Umbilical cord (tissue), 2 donors: ENCODE results near the gene ZFAND3. TPM values are rescaled to one million over a fixed set of nuclear protein-coding genes. Genes with fewer than 3 reads are reported as not detected.

Experiments
- DNase-seq: peaks from one replicate; pipeline ENCODE4 v3.0.0-alpha.2; 2015; ENCODE audit warnings: low spot score
- total RNA-seq: library from RNA; depleted of rRNA; stranded (reverse); fragments of >200 nt; gene quantifications from one replicate; pipeline ENCODE4 v1.2.3, GENCODE V29; 2014; ENCODE audit warnings: low replicate concordance; ENCODE audit not compliant: insufficient read depth

Gene ZFAND3
- total RNA-seq, 1 donor from 2014 or later = 42.9 TPM

GRCh38 chr6:38004908-38005307 lies 185.4 kb downstream of the ZFAND3 start:
- no peak for DNase-seq

DNA sequence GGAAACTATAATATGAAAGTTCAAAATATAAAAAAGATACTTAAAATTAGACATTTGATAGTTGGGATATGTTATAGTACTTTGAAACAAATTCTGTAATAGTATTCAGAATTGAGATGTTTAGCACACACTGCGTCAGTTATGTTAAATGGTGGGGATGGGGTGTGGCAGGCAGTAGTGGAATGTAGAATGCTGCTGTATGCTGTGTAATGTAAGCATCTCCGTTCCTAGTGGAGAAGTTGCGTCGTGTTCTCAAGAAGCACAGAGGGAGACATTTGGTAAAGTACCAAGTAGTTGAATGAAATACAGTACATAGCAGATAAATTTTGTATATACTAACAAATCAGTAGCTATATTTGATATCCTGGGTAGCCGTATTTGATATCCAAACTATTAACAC lies 192.4 kb downstream of the ZFAND3 start:
- no peak for DNase-seq

DNA sequence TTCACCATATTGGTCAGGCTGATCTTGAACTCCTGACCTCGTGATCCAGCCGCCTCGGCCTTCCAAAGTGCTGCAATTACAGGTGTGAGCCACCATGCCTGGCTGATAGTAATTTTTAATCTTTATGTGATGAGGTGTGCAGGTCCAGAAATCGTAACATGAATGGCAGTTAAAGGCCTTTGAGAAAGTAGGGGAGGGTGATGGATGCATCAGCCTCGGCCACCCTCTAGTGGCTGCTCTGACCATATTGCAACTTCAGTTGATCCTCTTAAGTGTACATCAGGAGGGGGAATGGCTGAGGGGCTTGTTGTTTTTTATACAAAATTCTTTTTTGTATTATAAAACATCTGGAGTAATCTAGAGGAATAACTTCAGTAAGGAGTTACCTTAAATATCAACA lies 193.0 kb downstream of the ZFAND3 start:
- no peak for DNase-seq

- no peak for DNase-seq
These were observed 195.8 kb downstream of the ZFAND3 start for GRCh38 chr6:38015341-38015740.

DNA sequence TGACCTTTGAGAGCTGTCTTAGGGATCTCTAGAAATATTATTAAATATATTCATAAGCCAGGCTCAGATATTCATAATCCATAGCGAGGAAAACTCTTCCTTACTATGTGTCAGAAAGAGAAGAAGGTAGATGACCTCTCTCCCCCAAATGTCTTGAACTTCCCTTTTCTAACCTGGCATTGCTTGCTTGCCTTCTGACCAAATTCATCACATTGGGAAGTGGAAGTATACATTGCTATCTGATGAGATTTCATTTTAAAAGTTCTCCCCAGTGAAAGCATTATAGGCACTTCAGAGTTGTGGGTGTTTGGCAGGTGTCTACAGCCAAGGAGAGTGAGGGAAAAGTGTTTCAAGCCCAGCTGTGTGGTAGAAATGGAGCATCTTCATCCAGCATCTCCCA lies 197.3 kb downstream of the ZFAND3 start:
- DNase-seq = no peak

GRCh38 chr6:38018755-38019165 lies 199.2 kb downstream of the ZFAND3 start:
- no peak for DNase-seq

GRCh38 chr6:38020593-38020992 lies 201.1 kb downstream of the ZFAND3 start:
- no peak for DNase-seq

DNA sequence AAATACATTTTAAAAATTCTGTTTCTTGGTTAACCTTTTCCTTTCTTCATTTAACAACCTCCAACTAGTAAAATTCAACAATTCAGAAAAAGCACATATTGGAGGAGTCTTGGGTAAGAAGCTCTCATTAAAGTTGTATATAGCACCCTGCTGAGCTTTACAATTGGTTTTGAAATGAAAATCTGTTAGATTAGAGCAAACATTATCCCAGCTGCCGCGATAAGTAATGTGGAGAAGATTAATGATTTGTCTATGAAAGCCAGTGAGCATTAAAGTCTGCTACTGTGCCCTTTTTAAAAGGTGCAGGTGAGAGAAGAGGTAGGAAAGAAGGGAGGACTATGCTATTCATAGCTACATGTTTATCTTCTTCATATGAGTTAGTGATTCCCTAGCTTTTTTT lies 201.5 kb downstream of the ZFAND3 start:
- no peak for DNase-seq

- no peak for DNase-seq
These were observed 202.0 kb downstream of the ZFAND3 start for GRCh38 chr6:38021571-38021970.

DNA sequence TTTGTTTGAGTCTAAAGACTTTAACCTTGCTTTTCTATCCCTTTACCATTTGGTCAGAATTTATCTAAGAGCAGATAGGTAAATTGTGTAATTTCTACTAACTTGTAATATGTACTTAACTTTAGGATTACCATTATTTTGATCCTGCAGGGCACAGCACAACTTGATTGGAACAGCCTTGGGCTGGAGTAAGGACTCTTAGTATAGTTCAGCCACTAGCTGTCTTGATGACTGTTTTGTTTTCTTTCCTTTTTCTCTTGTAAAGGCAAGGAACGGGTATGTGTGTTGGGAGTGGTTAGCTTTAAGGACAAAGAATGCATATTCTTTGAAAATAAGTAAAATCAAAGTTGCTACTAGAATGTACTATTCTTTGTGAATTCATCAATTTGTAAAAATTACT lies 203.2 kb downstream of the ZFAND3 start:
- no peak for DNase-seq

DNA sequence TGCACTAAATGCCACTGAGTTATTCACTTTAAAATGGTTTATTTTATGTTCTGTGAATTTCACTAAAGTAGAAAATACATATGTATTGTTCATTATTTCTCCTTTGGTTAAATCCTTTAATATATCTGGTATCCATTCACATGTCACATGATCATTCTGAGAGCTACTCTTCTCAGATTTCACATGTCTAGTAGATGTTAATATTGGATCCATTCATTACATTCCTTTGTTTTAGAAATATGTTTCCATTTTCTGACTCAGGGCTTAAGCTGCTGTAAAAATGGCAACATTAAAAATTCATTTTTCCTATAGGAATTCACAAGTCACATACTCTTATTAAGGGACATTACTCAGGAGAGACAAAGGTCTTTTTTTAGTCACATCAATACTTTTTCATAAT lies 205.4 kb downstream of the ZFAND3 start:
- no peak for DNase-seq

DNA sequence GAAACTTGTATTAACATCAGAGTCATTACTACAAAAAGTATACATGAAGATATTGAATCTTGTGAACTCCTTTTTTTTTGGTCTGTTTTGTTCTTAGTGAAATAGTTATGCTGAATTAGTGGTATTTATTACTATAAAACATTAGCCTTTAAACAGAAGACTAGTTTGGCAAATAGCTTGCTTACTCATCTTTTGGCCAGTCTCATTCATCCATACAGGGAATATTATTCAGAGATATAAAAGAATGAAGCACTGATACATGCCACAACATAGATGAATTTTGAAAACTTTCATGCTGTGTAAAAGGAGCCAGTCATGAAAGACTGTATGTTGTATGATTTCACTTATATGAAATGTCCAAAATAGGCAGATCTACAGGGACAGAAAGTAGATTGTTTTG lies 205.9 kb downstream of the ZFAND3 start:
- no peak for DNase-seq

DNA sequence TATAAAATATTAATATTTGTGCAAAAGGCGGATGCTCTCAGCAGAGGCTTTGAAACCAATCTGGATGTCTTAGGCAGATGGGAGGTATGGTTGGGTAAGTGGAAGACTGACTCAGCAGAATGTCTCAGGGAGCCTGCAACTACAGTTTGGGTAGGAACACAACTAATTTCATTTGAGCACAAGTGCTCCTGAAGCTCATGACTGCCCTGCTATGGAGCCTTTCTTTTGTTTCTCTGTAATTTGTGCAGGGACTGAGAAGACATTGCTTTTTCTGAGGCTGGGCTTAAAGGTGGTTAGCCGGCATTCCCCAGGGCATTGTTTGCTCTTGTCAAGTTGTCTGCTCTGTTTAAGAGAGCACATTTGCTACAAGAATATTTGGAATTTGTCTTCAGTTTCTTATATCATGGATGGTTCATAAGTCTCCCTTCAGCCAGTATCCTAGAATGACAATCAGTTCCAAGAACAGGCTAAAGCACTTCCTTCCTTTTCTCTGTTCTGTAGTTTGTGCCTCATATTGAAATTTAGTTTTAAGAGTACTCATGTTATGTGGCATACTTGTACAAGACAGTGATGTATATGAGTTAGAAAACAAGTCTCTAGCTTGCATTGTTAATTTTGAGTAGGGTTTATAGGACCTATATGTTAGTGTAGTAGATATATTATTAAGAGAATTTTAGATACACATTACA lies 208.3 kb downstream of the ZFAND3 start:
- DNase-seq = no peak

- no peak for DNase-seq
These were observed 210.9 kb downstream of the ZFAND3 start for GRCh38 chr6:38030380-38030779.

DNA sequence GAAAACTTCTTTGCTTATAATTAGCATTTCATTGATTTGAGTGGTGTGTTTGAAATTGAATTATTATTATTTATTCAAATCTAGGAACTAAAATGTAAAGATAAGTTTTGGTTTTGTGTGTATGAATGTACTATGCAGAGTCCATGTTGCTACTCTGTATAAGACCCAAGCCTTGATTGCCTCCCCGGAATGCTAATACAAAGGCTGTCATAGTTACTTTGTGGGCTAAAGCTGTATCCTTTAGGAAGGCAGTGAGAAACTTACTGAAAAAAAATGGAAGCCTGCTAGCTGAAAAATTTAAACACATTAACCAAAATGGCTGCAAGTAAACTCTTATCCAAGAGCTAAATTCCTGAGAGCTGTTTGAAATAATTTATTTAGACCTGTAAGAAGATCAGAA lies 213.3 kb downstream of the ZFAND3 start:
- DNase-seq = no peak

- DNase-seq = no peak
These were observed 214.0 kb downstream of the ZFAND3 start for GRCh38 chr6:38033442-38033982.

GRCh38 chr6:38034274-38034914 lies 214.9 kb downstream of the ZFAND3 start:
- DNase-seq = peak; percentile 54

DNA sequence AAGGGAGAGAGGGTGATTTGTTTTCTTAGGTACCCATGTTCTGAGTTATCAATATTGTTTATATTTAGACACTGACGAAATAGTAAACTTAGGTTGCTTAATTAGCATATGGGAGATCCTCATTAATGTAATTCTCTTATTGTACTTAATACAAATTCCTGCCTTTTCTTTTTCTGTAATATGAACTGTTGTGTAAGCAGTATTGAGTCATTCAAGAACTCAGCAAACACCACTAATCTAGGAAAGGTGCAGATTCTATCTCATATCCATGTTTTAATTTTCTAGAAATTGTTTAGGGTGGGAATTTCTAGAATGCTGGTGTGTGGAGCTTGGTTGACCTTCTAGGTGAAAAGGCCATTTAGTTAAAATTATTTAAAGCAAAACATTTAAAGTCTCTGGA lies 216.0 kb downstream of the ZFAND3 start:
- no peak for DNase-seq

DNA sequence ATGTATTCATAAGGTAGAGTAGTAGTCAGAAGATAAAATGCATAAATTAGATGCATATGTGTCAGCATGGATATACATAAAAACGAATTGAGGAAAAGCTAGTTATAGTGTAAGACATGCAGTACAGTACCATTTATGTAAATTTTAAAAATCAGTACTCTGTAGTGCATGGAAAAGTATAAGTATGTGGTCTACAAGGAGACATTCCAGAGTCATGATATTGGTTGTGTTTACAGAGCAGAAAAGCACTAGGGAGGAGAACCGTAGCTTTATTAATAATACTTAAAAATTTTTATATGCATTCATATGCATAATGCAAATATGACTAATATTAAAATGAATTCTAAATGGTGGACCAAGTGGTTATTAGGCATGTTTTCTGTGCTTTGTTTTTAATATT lies 220.0 kb downstream of the ZFAND3 start:
- no peak for DNase-seq

DNA sequence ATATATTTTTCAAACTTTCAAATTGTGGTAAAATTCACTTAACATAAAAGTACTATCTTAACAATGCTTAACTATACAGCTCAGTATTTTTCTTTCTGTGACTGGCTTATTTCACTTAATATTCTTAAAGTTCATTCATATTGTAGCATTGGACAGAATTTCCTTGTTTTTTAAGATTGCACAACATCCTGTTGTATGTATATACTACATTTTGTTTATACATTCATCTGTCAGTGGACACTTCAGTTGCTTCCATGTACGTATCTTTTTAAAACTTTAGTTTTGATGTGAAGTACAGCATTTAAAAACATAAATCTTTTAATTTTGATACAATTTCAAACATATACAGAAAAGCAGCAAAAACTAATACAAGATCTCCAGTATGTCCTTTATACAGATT lies 220.7 kb downstream of the ZFAND3 start:
- DNase-seq = no peak

DNA sequence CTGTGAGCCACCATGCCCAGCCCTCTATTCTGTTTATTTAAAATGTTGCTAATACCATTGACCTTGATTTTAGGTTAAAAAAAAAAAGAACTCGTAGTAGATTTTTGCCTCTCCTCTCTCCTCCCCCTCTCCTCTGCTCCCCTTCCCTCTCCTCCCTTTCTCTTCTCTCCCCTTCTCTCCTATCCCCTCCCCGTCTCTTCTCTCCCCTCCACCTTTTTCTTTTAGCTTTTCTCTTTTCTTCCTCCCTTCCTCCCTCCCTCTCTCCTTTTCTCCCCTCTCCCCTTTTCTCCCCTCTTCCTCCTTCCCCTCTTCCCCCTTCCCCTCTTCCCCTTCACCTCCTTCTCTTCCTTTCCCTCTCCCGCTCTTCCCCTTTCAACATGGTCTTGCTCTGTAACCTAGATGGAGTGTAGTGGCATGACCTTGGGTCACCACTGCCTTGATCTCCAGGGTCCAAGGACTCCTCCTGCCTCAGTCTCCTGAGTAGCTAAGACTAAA lies 223.8 kb downstream of the ZFAND3 start:
- DNase-seq = no peak

GRCh38 chr6:38045701-38046305 lies 226.3 kb downstream of the ZFAND3 start:
- no peak for DNase-seq

DNA sequence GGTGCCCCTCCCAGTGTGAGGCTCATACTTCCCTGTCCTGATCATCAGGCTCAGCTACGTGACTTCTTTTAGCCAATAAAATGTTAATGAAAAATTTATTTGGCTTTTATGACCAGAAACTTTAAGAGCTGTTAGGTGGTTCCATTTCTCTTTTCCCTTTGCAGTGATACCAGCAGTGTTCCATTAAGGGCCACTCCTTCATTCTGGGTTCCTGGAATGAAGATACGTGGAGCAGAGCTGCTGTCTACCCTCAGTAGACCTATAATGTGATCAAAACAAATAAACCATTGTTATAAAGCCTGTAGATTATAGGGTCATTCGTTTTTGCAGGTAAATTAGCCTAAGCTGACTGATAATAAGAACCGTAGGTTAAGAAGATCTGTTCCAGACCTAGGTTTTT lies 228.0 kb downstream of the ZFAND3 start:
- DNase-seq = no peak
